HepG2 (cell line): ENCODE data around the gene KLHDC7A. TPM values are rescaled to one million over a fixed set of nuclear protein-coding genes. Genes with fewer than 3 reads are reported as not detected.

Experiments
- ATAC-seq: fragments of 200-7000 bp; cut with Tn5 transposase; 3 replicates; pipeline ENCODE4 v1.9.1; 2020; ENCODE audit warnings: mild to moderate bottlenecking, moderate library complexity
- BruUV-seq: library from RNA; stranded (reverse); fragments of 400-500 nt; replicated peaks from 2 replicates; lab custom pipeline; 2021; lab: Mats Ljungman, UMichigan
- CTCF ChIA-PET: fragments of 300-600 bp; formaldehyde crosslinking; extraction: SDS; loops from one replicate; lab custom pipeline; 2021; ENCODE audit warnings: low total read pairs, inconsistent platforms, low intra/inter-chr PET ratio; lab: Yijun Ruan, JAX
- POLR2A ChIA-PET: fragments of 350-600 bp; sonication (Branson Sonifier 250); formaldehyde crosslinking; loops from one replicate; lab custom pipeline; 2020; ENCODE audit warnings: antibody characterized with exemption, inconsistent platforms; lab: Yijun Ruan, JAX
- DNase-seq: peaks from one replicate; pipeline ENCODE4 v3.0.0-alpha.2; 2015; ENCODE audit warnings: low spot score
- FAIRE-seq: peaks from 3 replicates; lab custom pipeline; 2011; peaks lifted over from hg19 to GRCh38; lab: Jason Lieb, UNC
- H2AFZ ChIP-seq: one replicate; pipeline ENCODE4 v1.6.1; 2011; ENCODE audit warnings: low read length, inconsistent platforms
- H3K27ac ChIP-seq: fragments of 300-600 bp; 3 replicates; pipeline ENCODE4 v1.8.0; 2011; ENCODE audit warnings: mixed run types, mild to moderate bottlenecking, mixed read lengths, low read length, inconsistent platforms; ENCODE audit not compliant: insufficient read depth; ENCODE audit errors: extremely low read length
- H3K27me3 ChIP-seq, 2 experiments: fragments of 200-600 bp in 1 of 2; 2 replicates in 1 of 2; 3 replicates in 1 of 2; pipeline versions ENCODE4 v1.6.0 to v1.8.0; 2011; ENCODE audit warnings: low read length in 2 of 2, mild to moderate bottlenecking in 2 of 2, moderate library complexity in 2 of 2, inconsistent platforms in 1 of 2; ENCODE audit not compliant: insufficient read depth in 2 of 2, control insufficient read depth in 1 of 2
- H3K36me3 ChIP-seq, 2 experiments: fragments of 200-600 bp in 1 of 2; replicated peaks in 1 of 2; 2 replicates in 1 of 2; 3 replicates in 1 of 2; pipeline versions ENCODE4 v1.5.1 to v1.8.0; 2011; ENCODE audit warnings: low read length in 2 of 2, inconsistent platforms in 1 of 2; ENCODE audit not compliant: insufficient read depth in 2 of 2, control insufficient read depth in 1 of 2
- H3K4me1 ChIP-seq: 2 replicates; pipeline ENCODE4 v1.5.1; 2012; ENCODE audit warnings: low read length, inconsistent platforms; ENCODE audit not compliant: insufficient read depth
- H3K4me2 ChIP-seq: 2 replicates; pipeline ENCODE4 v1.6.0; 2011; ENCODE audit warnings: low read depth, low read length, inconsistent platforms
- H3K4me3 ChIP-seq, 3 experiments: fragments of 200-600 bp in 1 of 3; sonication (generic), shearing (Covaris generic) in 1 of 3; replicated peaks in 1 of 3; 2 replicates each; pipeline ENCODE4 v1.5.1; 2011 to 2016; ENCODE audit warnings: low read length in 3 of 3, inconsistent platforms in 2 of 3, low read depth in 2 of 3, mild to moderate bottlenecking in 2 of 3, control low read depth in 1 of 3, mixed read lengths in 1 of 3; ENCODE audit not compliant: insufficient read depth in 1 of 3
- H3K79me2 ChIP-seq: one replicate; pipeline ENCODE4 v1.6.1; 2011; ENCODE audit warnings: low read length, inconsistent platforms; ENCODE audit not compliant: insufficient read depth
- H3K9ac ChIP-seq: 2 replicates; pipeline ENCODE4 v1.6.0; 2011; ENCODE audit warnings: mild to moderate bottlenecking, low read depth, low read length, inconsistent platforms; ENCODE audit not compliant: insufficient read depth
- H3K9me3 ChIP-seq: 2 replicates; pipeline ENCODE4 v1.5.1; 2012; ENCODE audit warnings: mild to moderate bottlenecking, low read length
- H4K20me1 ChIP-seq: 2 replicates; pipeline ENCODE4 v1.6.0; 2011; ENCODE audit warnings: inconsistent platforms, mild to moderate bottlenecking, low read length, moderate library complexity; ENCODE audit not compliant: insufficient read depth
- ATF1 ChIP-seq: IDR thresholded peaks from 2 replicates; pipeline ENCODE4 v1.6.1; 2016; ENCODE audit warnings: mild to moderate bottlenecking, control low read depth
- BRD4 ChIP-seq: sonication (generic); formaldehyde crosslinking; IDR thresholded peaks from 2 replicates; pipeline ENCODE4 v1.4.0; 2020; ENCODE audit warnings: missing genetic modification reagents
- CBFB ChIP-seq: sonication (generic); formaldehyde crosslinking; IDR thresholded peaks from 2 replicates; pipeline ENCODE4 v1.4.0; 2020; ENCODE audit warnings: missing genetic modification reagents
- DR1 ChIP-seq: sonication (generic); formaldehyde crosslinking; IDR thresholded peaks from 2 replicates; pipeline ENCODE4 v1.8.0; 2021; ENCODE audit warnings: mild to moderate bottlenecking, missing genetic modification reagents, inconsistent platforms
- FOXK2 ChIP-seq: fragments of 450-650 bp; IDR thresholded peaks from 2 replicates; pipeline ENCODE4 v1.6.1; 2016
- GZF1 ChIP-seq: sonication (generic); formaldehyde crosslinking; IDR thresholded peaks from 2 replicates; pipeline ENCODE4 v1.5.1; 2020; ENCODE audit warnings: mild to moderate bottlenecking, missing genetic modification reagents
- HDAC1 ChIP-seq: sonication (generic); formaldehyde crosslinking; IDR thresholded peaks from 2 replicates; pipeline ENCODE4 v1.5.1; 2020; ENCODE audit warnings: mild to moderate bottlenecking, missing genetic modification reagents
- HHEX ChIP-seq: IDR thresholded peaks from 2 replicates; pipeline ENCODE4 v1.6.1; 2016; ENCODE audit warnings: control low read depth
- ISX ChIP-seq: sonication (generic); formaldehyde crosslinking; conservative IDR thresholded peaks from 2 replicates; pipeline ENCODE4 v1.5.0; 2020; ENCODE audit warnings: missing genetic modification reagents
- REST ChIP-seq, 2 experiments: IDR thresholded peaks; 2 replicates each; pipeline ENCODE4 v1.6.1; 2011 to 2012; ENCODE audit warnings: low read length in 2 of 2, borderline replicate concordance in 1 of 2, low read depth in 1 of 2, mild to moderate bottlenecking in 1 of 2, moderate library complexity in 1 of 2
- TBX3 ChIP-seq: fragments of 450-650 bp; IDR thresholded peaks from 2 replicates; pipeline ENCODE4 v1.6.1; 2017; ENCODE audit warnings: antibody characterized with exemption, mild to moderate bottlenecking, inconsistent platforms, borderline replicate concordance
- ZNF496 ChIP-seq: sonication (generic); formaldehyde crosslinking; IDR thresholded peaks from 2 replicates; pipeline ENCODE4 v1.8.1; 2023; ENCODE audit warnings: mild to moderate bottlenecking, moderate library complexity, missing genetic modification reagents; ENCODE audit not compliant: insufficient replicate concordance
- ZNF615 ChIP-seq: sonication (generic); formaldehyde crosslinking; IDR thresholded peaks from 2 replicates; pipeline ENCODE4 v1.5.0; 2020; ENCODE audit warnings: mild to moderate bottlenecking, missing genetic modification reagents, borderline replicate concordance
- ZNF703 ChIP-seq: sonication (generic); formaldehyde crosslinking; IDR thresholded peaks from 2 replicates; pipeline ENCODE4 v1.5.1; 2020; ENCODE audit warnings: missing genetic modification reagents, mild to moderate bottlenecking, moderate library complexity, borderline replicate concordance
- ZNF761 ChIP-seq: sonication (generic); formaldehyde crosslinking; conservative IDR thresholded peaks from 2 replicates; pipeline ENCODE4 v1.4.0; 2020; ENCODE audit warnings: mild to moderate bottlenecking, missing genetic modification reagents
- ZNF841 ChIP-seq: sonication (generic); formaldehyde crosslinking; IDR thresholded peaks from 2 replicates; pipeline ENCODE4 v1.8.1; 2023; ENCODE audit warnings: missing genetic modification reagents, borderline replicate concordance
- WGBS: methylation state at CpG from one replicate; pipeline ENCODE4 v1.1.6; 2017; ENCODE audit warnings: low lambda C conversion rate; 5-methylcytosine and 5-hydroxymethylcytosine counted together
- in situ Hi-C: cut with HindIII; loops from 2 replicates; pipeline ENCODE4 v1.10.0; 2017; ENCODE audit warnings: low pct_unique_long_range_greater_than_20kb; ENCODE audit not compliant: extremely low pct_ligation_motif_present
- intact Hi-C: fragments of 100-400 bp; cut with micrococcal nuclease; formaldehyde crosslinking; loops from one replicate; pipeline ENCODE4 v1.10.0; 2022; ENCODE audit not compliant: unreplicated experiment
- polyA plus RNA-seq, 8 experiments: library from polyadenylated mRNA; depleted of rRNA in 3 of 8; stranded (reverse) in 7 of 8; unstranded in 1 of 8; fragments of >200 nt; fragmentation: Illumina TruSeq in 4 of 8; extraction: Trizol in 4 of 8; gene quantifications; 2 replicates each; pipeline versions ENCODE4 v1.2.1 to v1.2.3, GENCODE V29; 2011 to 2016; ENCODE audit warnings: low read depth in 4 of 8, missing spikeins in 1 of 8, mixed read lengths in 1 of 8; ENCODE audit not compliant: insufficient read depth in 1 of 8
- total RNA-seq, 5 experiments: library from RNA; depleted of rRNA; stranded (reverse); fragments of >200 nt; fragmentation: Illumina TruSeq; extraction: Trizol; gene quantifications; 2 replicates each; pipeline ENCODE4 v1.2.3, GENCODE V29; 2016; ENCODE audit warnings: low read depth in 1 of 5
- TF ChIP-seq, protein P1 (sequence below): sonication (generic); formaldehyde crosslinking; IDR thresholded peaks from 2 replicates; pipeline ENCODE4 v1.4.0; 2020; ENCODE audit warnings: mild to moderate bottlenecking, missing genetic modification reagents
- TF ChIP-seq, protein P2 (sequence below): sonication (generic); formaldehyde crosslinking; IDR thresholded peaks from 2 replicates; pipeline ENCODE4 v1.9.0; 2022; ENCODE audit warnings: low read depth, missing genetic modification reagents

KLHDC7A gene
- total and polyA plus RNA-seq, 2 of the 13 experiments (the other 11 are each of a cell fraction or from before 2014, with no cell fraction given): 0.15 to 1.8 TPM

DNA sequence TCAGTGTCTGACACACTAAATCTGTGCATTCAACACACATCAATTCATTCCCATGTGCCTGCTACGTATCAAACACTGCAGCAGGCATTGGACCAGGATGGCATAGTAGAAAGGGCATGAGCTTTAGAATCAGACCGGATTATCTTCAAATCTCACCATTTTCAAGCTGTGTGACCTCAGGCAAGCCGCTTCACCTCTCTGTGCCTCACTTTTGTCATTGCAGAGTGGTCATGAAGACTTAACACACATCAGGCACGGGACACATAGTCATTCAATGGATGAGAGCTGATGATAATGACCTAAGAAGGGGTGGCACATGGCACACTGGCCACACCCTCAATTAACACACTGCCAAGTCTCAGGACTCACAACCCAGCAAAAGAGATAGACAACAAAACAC lies 46.8 kb downstream of the KLHDC7A start:
- Histone ChIP-seq H3K9me3 (no peaks in the 10 kb centered on the region), H3K9ac (no peak overlapping the region), H4K20me1 (no peaks in the 10 kb centered on the region), H2AFZ (no peak overlapping the region), H3K4me1 (no peaks in the 10 kb centered on the region), H3K4me3 (no peak overlapping the region), H3K36me3 (no peaks in the 10 kb centered on the region), H3K27ac (no peak overlapping the region), H3K27me3 (peaks cover 0 to under 1% of the 10 kb centered on the region in 2 experiments; a peak in 1 of 5 replicates), H3K79me2 (no peaks in the 10 kb centered on the region), H3K4me2 (no peak overlapping the region)
- ATAC-seq: no peak
- WGBS: 16% methylated on average over 4 of the region's 4 CpGs
- POLR2A ChIA-PET: no interaction called here
- BruUV-seq: no TSS peak
- in situ Hi-C loops: no loop called here
- CTCF ChIA-PET: no interaction called here
- no peak for DNase-seq
- no peak for TF ChIP-seq ATF1 (CRISPR knock-in tag)
- TF ChIP-seq HHEX (CRISPR knock-in tag): no peak
- no peak for TF ChIP-seq BRD4 (CRISPR knock-in tag)
- TF ChIP-seq ZNF761: no peak
- TF ChIP-seq TBX3: no peak
- TF ChIP-seq ISX (CRISPR knock-in tag): no peak
- TF ChIP-seq DR1 (CRISPR knock-in tag): no peak
- TF ChIP-seq ZNF615 (CRISPR knock-in tag): no peak
- no peak for TF ChIP-seq HDAC1 (CRISPR knock-in tag)
- TF ChIP-seq FOXK2: no peak
- TF ChIP-seq ZNF703 (CRISPR knock-in tag): no peak
- TF ChIP-seq ZNF496 (CRISPR knock-in tag): no peak
- TF ChIP-seq CBFB: no peak
- no peak for TF ChIP-seq ZNF841 (CRISPR knock-in tag)
- TF ChIP-seq REST (IDR thresholded peaks at IDR 0.05; ENCODE audit: borderline replicate concordance in 1 of 2, low read depth in 1 of 2, low read length in 2 of 2): no peak
- TF ChIP-seq, protein P1, sequence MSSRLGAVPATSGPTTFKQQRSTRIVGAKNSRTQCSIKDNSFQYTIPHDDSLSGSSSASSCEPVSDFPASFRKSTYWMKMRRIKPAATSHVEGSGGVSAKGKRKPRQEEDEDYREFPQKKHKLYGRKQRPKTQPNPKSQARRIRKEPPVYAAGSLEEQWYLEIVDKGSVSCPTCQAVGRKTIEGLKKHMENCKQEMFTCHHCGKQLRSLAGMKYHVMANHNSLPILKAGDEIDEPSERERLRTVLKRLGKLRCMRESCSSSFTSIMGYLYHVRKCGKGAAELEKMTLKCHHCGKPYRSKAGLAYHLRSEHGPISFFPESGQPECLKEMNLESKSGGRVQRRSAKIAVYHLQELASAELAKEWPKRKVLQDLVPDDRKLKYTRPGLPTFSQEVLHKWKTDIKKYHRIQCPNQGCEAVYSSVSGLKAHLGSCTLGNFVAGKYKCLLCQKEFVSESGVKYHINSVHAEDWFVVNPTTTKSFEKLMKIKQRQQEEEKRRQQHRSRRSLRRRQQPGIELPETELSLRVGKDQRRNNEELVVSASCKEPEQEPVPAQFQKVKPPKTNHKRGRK: no peak
- TF ChIP-seq, protein P2, sequence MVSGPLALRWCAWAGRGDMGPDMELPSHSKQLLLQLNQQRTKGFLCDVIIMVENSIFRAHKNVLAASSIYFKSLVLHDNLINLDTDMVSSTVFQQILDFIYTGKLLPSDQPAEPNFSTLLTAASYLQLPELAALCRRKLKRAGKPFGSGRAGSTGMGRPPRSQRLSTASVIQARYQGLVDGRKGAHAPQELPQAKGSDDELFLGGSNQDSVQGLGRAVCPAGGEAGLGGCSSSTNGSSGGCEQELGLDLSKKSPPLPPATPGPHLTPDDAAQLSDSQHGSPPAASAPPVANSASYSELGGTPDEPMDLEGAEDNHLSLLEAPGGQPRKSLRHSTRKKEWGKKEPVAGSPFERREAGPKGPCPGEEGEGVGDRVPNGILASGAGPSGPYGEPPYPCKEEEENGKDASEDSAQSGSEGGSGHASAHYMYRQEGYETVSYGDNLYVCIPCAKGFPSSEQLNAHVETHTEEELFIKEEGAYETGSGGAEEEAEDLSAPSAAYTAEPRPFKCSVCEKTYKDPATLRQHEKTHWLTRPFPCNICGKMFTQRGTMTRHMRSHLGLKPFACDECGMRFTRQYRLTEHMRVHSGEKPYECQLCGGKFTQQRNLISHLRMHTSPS (CRISPR knock-in tag): no peak
- no peak for TF ChIP-seq GZF1 (CRISPR knock-in tag)
- intact Hi-C loops: no loop called here
- FAIRE-seq: no peak
